Loucy (cell line): ENCODE data around the gene ANKRD23.

Experiments used
- CTCF ChIP-seq: fragments of 200-600 bp; sonication (generic); conservative IDR thresholded peaks from 2 replicates; pipeline ENCODE4 v1.5.1; 2014; ENCODE audit warnings: mild to moderate bottlenecking, antibody characterized with exemption, low read length
- EZH2phosphoT487 ChIP-seq: fragments of 200-600 bp; IDR thresholded peaks from 2 replicates; pipeline ENCODE4 v1.6.1; 2018; ENCODE audit warnings: antibody characterized with exemption, mild to moderate bottlenecking, moderate library complexity, borderline replicate concordance

DNA sequence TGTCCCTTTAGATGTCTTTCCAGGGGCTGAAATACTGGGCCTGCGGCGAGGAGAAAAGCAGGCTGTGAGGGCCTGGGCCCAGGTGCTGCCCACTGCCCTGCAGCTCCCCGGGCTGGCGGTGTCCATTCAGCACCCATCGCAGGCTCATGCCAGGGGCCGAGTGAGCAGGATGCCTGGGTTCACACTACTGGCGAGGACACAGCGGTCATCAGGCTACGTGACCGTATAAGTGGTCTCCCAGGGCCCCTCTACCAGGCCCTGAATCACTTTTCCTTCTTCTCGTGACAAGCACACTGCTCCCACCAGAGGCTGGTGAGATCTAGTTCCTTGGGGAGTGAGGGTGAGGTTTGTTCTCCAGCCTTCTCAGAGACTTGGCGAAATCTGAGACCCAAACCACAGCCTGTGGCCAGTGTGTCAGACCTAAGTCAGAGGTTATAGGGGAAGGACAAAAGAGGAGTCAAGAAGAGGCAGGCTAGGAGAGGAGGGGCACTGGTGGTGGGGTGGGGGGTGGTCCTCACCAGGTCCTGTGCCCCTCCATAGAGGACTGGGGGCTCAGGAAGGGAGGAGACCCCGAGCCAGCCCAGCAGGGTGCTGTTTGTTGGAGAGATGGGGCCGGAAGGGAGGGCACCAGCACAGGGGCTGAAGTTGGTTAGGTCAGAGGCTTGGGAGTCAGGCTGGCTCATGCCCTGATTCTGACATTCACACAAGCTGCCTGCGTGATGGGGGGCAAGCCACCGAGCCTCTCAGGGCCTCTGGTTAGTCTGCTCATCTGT, 32.6 kb upstream of the ANKRD23 start:
- no peak for TF ChIP-seq CTCF
- TF ChIP-seq EZH2phosphoT487, result no peak
